ENCODE results near the gene ZNF600.
"Not testable (repeated sequence)": the region's sequence is repeated elsewhere in the genome, so short reads cannot be mapped to it uniquely, and the experiment has no call there.

The ZNF600 gene

DNA sequence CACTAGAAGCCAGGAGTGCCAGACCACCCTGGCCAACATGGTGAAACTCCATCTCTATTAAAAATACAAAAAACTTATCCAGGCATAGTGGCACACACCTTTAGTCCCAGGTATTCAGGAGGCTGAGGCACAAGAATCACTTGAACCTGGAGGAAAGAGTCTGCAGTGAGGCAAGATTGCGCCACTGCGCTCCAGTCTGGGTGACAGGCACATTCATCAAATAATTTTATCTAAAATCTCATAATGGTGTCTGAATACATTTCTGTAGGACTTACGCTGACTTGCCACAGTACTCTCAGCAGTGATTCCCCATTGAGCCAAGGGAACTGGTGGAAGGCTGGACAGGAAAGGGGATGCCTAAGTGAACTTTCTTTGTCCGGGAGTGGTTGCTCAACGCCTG, 39.2 kb upstream of the ZNF600 start:
- H3K4me1 ChIP-seq (ENCODE audit: control insufficient read depth in 2 of 2, insufficient read depth in 1 of 2, low read depth in 1 of 2, low read length in 2 of 2): no peaks in the 10 kb centered on the region
- H3K9ac ChIP-seq (ENCODE audit: low read depth, low read length, poor library complexity): no peak overlapping the region

DNA sequence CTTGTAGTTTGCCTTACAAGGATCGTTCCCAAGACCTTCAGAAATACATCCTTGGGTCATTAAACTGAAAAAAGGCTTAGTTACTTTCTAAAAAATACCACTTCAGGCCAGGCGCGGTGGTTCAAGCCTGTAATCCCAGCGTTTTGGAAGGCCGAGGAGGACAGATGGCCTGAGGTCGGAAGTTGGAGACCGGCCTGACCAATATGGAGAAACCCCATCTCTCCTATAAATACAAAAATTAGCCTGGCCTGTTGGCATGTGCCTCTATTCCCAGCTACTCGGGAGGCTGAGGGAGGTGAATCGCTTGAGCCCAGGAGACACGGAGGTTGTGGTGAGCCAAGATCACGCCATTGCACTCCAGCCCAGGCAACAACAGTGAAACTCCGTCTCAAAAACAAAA, 37.1 kb upstream of the ZNF600 start:
- no peak overlapping the region for H2AK5ac ChIP-seq (ENCODE audit: low read depth, low read length)
- WGBS, 2 donors (ENCODE audit: extremely low coverage in 2 of 2, insufficient read length in 2 of 2, insufficient replicate concordance in 1 of 2): no CpG with 5 or more reads among the region's 12 CpGs
- no peak overlapping the region for H3K4me3 ChIP-seq (ENCODE audit: low read length in 2 of 2)
- H3K23ac ChIP-seq (ENCODE audit: low read depth, low read length, poor library complexity): no peak overlapping the region
- H3K9me3 ChIP-seq (replicated peaks in 1 of 2; ENCODE audit: control insufficient read depth in 2 of 2, insufficient read depth in 1 of 2, low read depth in 1 of 2, low read length in 2 of 2): no peaks in the 10 kb centered on the region
- H3K27ac ChIP-seq (replicated peaks; ENCODE audit: low read length): no peak overlapping the region
- H3K36me3 ChIP-seq (replicated peaks in 1 of 2; ENCODE audit: control insufficient read depth in 2 of 2, insufficient read depth in 2 of 2, low read length in 2 of 2): no peaks in the 10 kb centered on the region
- no peaks in the 10 kb centered on the region for H3K4me1 ChIP-seq (ENCODE audit: control insufficient read depth in 2 of 2, insufficient read depth in 1 of 2, low read depth in 1 of 2, low read length in 2 of 2)
- H4K8ac ChIP-seq (ENCODE audit: low read depth, low read length): no peak overlapping the region
- H2BK120ac ChIP-seq (ENCODE audit: low read depth, low read length): no peak overlapping the region
- H3K14ac ChIP-seq (ENCODE audit: low read length): no peak overlapping the region
- no peak for DNase-seq (ENCODE audit: low spot score)
- H3K4me2 ChIP-seq (ENCODE audit: insufficient read depth, low read length, poor library complexity, severe bottlenecking): no peak overlapping the region
- H3K27me3 ChIP-seq (ENCODE audit: control insufficient read depth in 3 of 3, insufficient read depth in 3 of 3, low read depth in 1 of 3, low read length in 3 of 3): no peaks in the 10 kb centered on the region
- no peak overlapping the region for H3K18ac ChIP-seq (ENCODE audit: low read length)
- no peaks in the 10 kb centered on the region for H3K79me1 ChIP-seq (ENCODE audit: low read depth, low read length)
- no peak overlapping the region for H2BK5ac ChIP-seq (ENCODE audit: low read length)
- no peak overlapping the region for H2BK15ac ChIP-seq (ENCODE audit: low read length)
- H2BK12ac ChIP-seq (ENCODE audit: low read length): no peak overlapping the region
- no peak overlapping the region for H2AFZ ChIP-seq (ENCODE audit: low read length)
- no peak overlapping the region for H3K4ac ChIP-seq (ENCODE audit: low read length)
- H3K9ac ChIP-seq (ENCODE audit: low read depth, low read length, poor library complexity): no peak overlapping the region
- H4K91ac ChIP-seq (ENCODE audit: low read depth, low read length, poor library complexity): no peak overlapping the region

More for the DNA sequence above, 39.2 kb upstream of the ZNF600 start:
- no peak overlapping the region for H3K23ac ChIP-seq (ENCODE audit: low read depth, low read length, poor library complexity)
- no peaks in the 10 kb centered on the region for H3K36me3 ChIP-seq (replicated peaks in 1 of 2; ENCODE audit: control insufficient read depth in 2 of 2, insufficient read depth in 2 of 2, low read length in 2 of 2)
- no peaks in the 10 kb centered on the region for H3K27me3 ChIP-seq (ENCODE audit: control insufficient read depth in 3 of 3, insufficient read depth in 3 of 3, low read depth in 1 of 3, low read length in 3 of 3)
- no peak for DNase-seq (ENCODE audit: low spot score)
- H3K4me2 ChIP-seq (ENCODE audit: insufficient read depth, low read length, poor library complexity, severe bottlenecking): no peak overlapping the region
- no peak overlapping the region for H4K8ac ChIP-seq (ENCODE audit: low read depth, low read length)
- H3K4me3 ChIP-seq (ENCODE audit: low read length in 2 of 2): no peak overlapping the region
- H3K18ac ChIP-seq (ENCODE audit: low read length): no peak overlapping the region
- no peak overlapping the region for H2BK15ac ChIP-seq (ENCODE audit: low read length)
- H2BK120ac ChIP-seq (ENCODE audit: low read depth, low read length): no peak overlapping the region
- H2BK5ac ChIP-seq (ENCODE audit: low read length): no peak overlapping the region
- WGBS, 2 donors (ENCODE audit: extremely low coverage in 2 of 2, insufficient read length in 2 of 2, insufficient replicate concordance in 1 of 2): no CpG with 5 or more reads among the region's 5 CpGs
- no peak overlapping the region for H3K27ac ChIP-seq (replicated peaks; ENCODE audit: low read length)
- H3K14ac ChIP-seq (ENCODE audit: low read length): no peak overlapping the region
- H3K9me3 ChIP-seq (replicated peaks in 1 of 2; ENCODE audit: control insufficient read depth in 2 of 2, insufficient read depth in 1 of 2, low read depth in 1 of 2, low read length in 2 of 2): no peaks in the 10 kb centered on the region
- H3K4ac ChIP-seq (ENCODE audit: low read length): no peak overlapping the region
- no peak overlapping the region for H2BK12ac ChIP-seq (ENCODE audit: low read length)
- no peaks in the 10 kb centered on the region for H3K79me1 ChIP-seq (ENCODE audit: low read depth, low read length)
- H2AK5ac ChIP-seq (ENCODE audit: low read depth, low read length): no peak overlapping the region
- H2AFZ ChIP-seq (ENCODE audit: low read length): no peak overlapping the region
- no peak overlapping the region for H4K91ac ChIP-seq (ENCODE audit: low read depth, low read length, poor library complexity)

DNA sequence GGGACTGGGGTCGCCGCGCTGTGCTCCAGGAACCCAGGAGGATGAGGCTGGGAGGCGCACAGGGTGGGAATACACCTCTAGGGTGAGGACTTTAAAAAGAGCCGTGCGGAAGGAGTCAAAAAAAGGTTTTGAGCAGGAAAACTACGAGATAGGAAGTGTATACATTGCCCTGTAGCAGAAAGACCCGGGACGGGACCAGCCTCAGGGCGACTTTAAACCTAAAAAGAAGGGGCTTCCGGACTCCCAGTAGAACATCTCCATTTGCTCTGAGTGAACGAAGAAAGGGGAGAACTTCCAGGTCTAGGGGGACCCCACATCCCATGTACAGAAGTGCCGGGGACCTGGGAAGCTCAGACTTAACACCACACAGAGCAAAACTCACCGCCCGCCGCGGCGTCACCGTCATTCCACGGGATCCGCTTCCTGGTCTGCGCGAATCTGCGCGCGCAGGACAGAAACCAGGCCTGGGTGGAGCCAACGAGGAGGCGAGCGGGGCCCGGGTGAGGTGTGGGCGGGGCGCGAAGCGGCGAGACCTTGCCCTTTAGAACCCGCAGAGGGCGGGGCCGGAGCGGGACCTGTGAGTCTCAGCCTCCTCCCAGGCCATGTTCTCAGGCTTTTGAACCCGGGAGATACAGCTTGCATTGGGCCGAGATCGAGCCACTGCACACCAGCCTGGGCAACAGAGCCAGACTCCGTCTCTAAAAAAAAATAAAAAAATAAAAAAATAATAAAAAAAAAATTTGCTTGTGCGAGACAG, 34.8 kb upstream of the ZNF600 start, which contains the start of gene ZNF28:
Gene ZNF28, minus strand, starts transcription at position 430 of the 757 bp plus-strand sequence. CDS start 3,675 bp downstream, outside the sequence.
- H2AK5ac ChIP-seq (ENCODE audit: low read depth, low read length); H3K27ac ChIP-seq (replicated peaks; ENCODE audit: low read length); DNase-seq (ENCODE audit: low spot score): not testable (repeated sequence)

DNA sequence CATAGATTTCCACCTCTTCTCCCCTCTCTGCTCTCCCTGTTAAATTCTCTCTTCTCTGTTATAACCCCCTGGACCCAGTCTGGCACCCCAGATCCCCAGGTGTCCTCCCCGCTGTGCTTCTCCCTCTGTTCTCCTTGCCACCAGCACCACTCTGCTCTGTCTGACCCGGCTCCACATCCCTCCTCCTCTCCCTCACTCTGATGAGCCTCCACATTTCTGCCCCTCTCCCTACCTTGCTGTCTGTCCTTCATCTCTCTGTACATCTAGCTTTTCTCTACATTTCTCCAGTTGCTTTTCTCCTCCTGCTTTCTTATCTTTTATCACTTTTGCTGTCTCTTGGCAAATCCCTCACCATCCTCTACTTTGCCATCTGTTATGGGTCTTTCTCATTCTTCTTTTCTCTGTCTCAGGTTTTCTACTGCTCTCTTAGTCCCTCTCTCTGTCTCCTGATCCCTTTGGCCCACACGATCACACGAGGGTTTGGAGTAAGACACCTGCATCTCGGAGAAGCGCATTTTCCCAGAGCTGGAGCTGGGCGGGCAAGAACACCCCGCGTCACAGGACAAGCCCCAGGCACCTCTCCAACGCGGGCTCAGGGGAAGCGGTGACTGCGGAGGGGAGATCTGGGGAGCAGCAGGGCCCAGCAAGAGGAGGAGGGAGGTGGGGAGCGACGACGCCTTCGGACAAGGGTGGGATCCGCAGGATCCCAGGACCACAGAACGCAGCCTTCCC, 34.0 kb upstream of the ZNF600 start:
- H2BK120ac ChIP-seq (ENCODE audit: low read depth, low read length); H4K8ac ChIP-seq (ENCODE audit: low read depth, low read length); H3K18ac ChIP-seq (ENCODE audit: low read length); H3K23ac ChIP-seq (ENCODE audit: low read depth, low read length, poor library complexity); H2BK12ac ChIP-seq (ENCODE audit: low read length); H2BK15ac ChIP-seq (ENCODE audit: low read length); H3K4ac ChIP-seq (ENCODE audit: low read length); H4K91ac ChIP-seq (ENCODE audit: low read depth, low read length, poor library complexity); H3K4me1 ChIP-seq (ENCODE audit: control insufficient read depth in 2 of 2, insufficient read depth in 1 of 2, low read depth in 1 of 2, low read length in 2 of 2); H3K27me3 ChIP-seq (ENCODE audit: control insufficient read depth in 3 of 3, insufficient read depth in 3 of 3, low read depth in 1 of 3, low read length in 3 of 3); H3K79me1 ChIP-seq (ENCODE audit: low read depth, low read length); H3K27ac ChIP-seq (replicated peaks; ENCODE audit: low read length); DNase-seq (ENCODE audit: low spot score); H3K9me3 ChIP-seq (replicated peaks in 1 of 2; ENCODE audit: control insufficient read depth in 2 of 2, insufficient read depth in 1 of 2, low read depth in 1 of 2, low read length in 2 of 2); H3K14ac ChIP-seq (ENCODE audit: low read length); H2AK5ac ChIP-seq (ENCODE audit: low read depth, low read length); H2BK5ac ChIP-seq (ENCODE audit: low read length): not testable (repeated sequence)
- Histone ChIP-seq H3K4me2 (ENCODE audit: insufficient read depth, low read length, poor library complexity, severe bottlenecking) (peak overlapping the region; percentile 49), H2AFZ (ENCODE audit: low read length) (peak overlapping the region; percentile 84), H3K9ac (ENCODE audit: low read depth, low read length, poor library complexity) (peak overlapping the region; percentile 44), H3K4me3 (ENCODE audit: low read length in 2 of 2) (peak overlapping the region; percentile 64 to 82), H3K36me3 (replicated peaks in 1 of 2; ENCODE audit: control insufficient read depth in 2 of 2, insufficient read depth in 2 of 2, low read length in 2 of 2) (peaks cover 4 to 23% of the 10 kb centered on the region in 2 donors)
- WGBS, 2 donors (ENCODE audit: extremely low coverage in 2 of 2, insufficient read length in 2 of 2, insufficient replicate concordance in 1 of 2): no CpG with 5 or more reads among the region's 19 CpGs

More for the DNA sequence above, 34.8 kb upstream of the ZNF600 start, which contains the start of gene ZNF28:
- H3K27me3 ChIP-seq (ENCODE audit: control insufficient read depth in 3 of 3, insufficient read depth in 3 of 3, low read depth in 1 of 3, low read length in 3 of 3); H2BK12ac ChIP-seq (ENCODE audit: low read length); H3K4me1 ChIP-seq (ENCODE audit: control insufficient read depth in 2 of 2, insufficient read depth in 1 of 2, low read depth in 1 of 2, low read length in 2 of 2); H2BK15ac ChIP-seq (ENCODE audit: low read length); H4K91ac ChIP-seq (ENCODE audit: low read depth, low read length, poor library complexity); H3K18ac ChIP-seq (ENCODE audit: low read length); H3K9me3 ChIP-seq (replicated peaks in 1 of 2; ENCODE audit: control insufficient read depth in 2 of 2, insufficient read depth in 1 of 2, low read depth in 1 of 2, low read length in 2 of 2); H2BK120ac ChIP-seq (ENCODE audit: low read depth, low read length); H3K23ac ChIP-seq (ENCODE audit: low read depth, low read length, poor library complexity); H3K4ac ChIP-seq (ENCODE audit: low read length); H2BK5ac ChIP-seq (ENCODE audit: low read length); H3K79me1 ChIP-seq (ENCODE audit: low read depth, low read length); H3K14ac ChIP-seq (ENCODE audit: low read length); H4K8ac ChIP-seq (ENCODE audit: low read depth, low read length): not testable (repeated sequence)
- Histone ChIP-seq H3K4me2 (ENCODE audit: insufficient read depth, low read length, poor library complexity, severe bottlenecking) (peak within 1 kb of the TSS; percentile 49), H2AFZ (ENCODE audit: low read length) (peak within 1 kb of the TSS; percentile 84), H3K36me3 (replicated peaks in 1 of 2; ENCODE audit: control insufficient read depth in 2 of 2, insufficient read depth in 2 of 2, low read length in 2 of 2) (peaks cover 4 to 18% of the 10 kb centered on the region in 2 donors), H3K9ac (ENCODE audit: low read depth, low read length, poor library complexity) (peak within 1 kb of the TSS; percentile 44), H3K4me3 (ENCODE audit: low read length in 2 of 2) (peak within 1 kb of the TSS; percentile 64 to 82)
- no CpG with 5 or more reads among the region's 44 CpGs for WGBS, 2 donors (ENCODE audit: extremely low coverage in 2 of 2, insufficient read length in 2 of 2, insufficient replicate concordance in 1 of 2)
